OCI-LY3 (cell line): ENCODE data around the gene MED13.

Source experiments
- CTCF ChIP-seq: fragments of 200-600, 300-600 bp; sonication (generic); IDR thresholded peaks from 2 replicates; pipeline ENCODE4 v1.5.1; 2014; ENCODE audit warnings: antibody characterized with exemption, low read length, low read depth
- EZH2phosphoT487 ChIP-seq: fragments of 200-600 bp; shearing (Covaris generic); IDR thresholded peaks from 2 replicates; pipeline ENCODE4 v1.6.1; 2018; ENCODE audit warnings: antibody characterized with exemption, mixed run types, low read depth

GRCh38 chr17:61904094-61904710 lies 160.9 kb downstream of the MED13 start:
- TF ChIP-seq CTCF = no peak
- no peak for TF ChIP-seq EZH2phosphoT487
